Ishikawa (cell line): ENCODE results near the gene SHMT2.

Experiments
- CEBPB ChIP-seq: IDR thresholded peaks from 2 replicates; pipeline ENCODE4 v1.6.1; 2012
- CREB1 ChIP-seq: IDR thresholded peaks from 2 replicates; pipeline ENCODE4 v1.6.1; 2012; ENCODE audit warnings: low read depth
- EGR1 ChIP-seq: IDR thresholded peaks from 2 replicates; pipeline ENCODE4 v1.6.1; 2012
- EP300 ChIP-seq: IDR thresholded peaks from 2 replicates; pipeline ENCODE4 v1.6.1; 2012; ENCODE audit warnings: borderline replicate concordance
- FOXM1 ChIP-seq: IDR thresholded peaks from 2 replicates; pipeline ENCODE4 v1.6.1; 2012; ENCODE audit warnings: low read depth, borderline replicate concordance
- NFIC ChIP-seq: IDR thresholded peaks from 2 replicates; pipeline ENCODE4 v1.6.1; 2012
- RAD21 ChIP-seq: IDR thresholded peaks from 2 replicates; pipeline ENCODE4 v1.6.1; 2012; ENCODE audit warnings: low read depth
- TAF1 ChIP-seq: IDR thresholded peaks from 2 replicates; pipeline ENCODE4 v1.6.1; 2012; ENCODE audit warnings: low read depth, mild to moderate bottlenecking
- TCF12 ChIP-seq: IDR thresholded peaks from 2 replicates; pipeline ENCODE4 v1.6.1; 2012; ENCODE audit warnings: low read depth
- TEAD4 ChIP-seq: IDR thresholded peaks from 2 replicates; pipeline ENCODE4 v1.6.1; 2012
- YY1 ChIP-seq: IDR thresholded peaks from 2 replicates; pipeline ENCODE4 v1.6.1; 2012; ENCODE audit warnings: low read depth
- ZBTB7A ChIP-seq: IDR thresholded peaks from 2 replicates; pipeline ENCODE4 v1.6.1; 2012; ENCODE audit warnings: low read depth
- TF ChIP-seq, protein P1 (sequence below): IDR thresholded peaks from 2 replicates; pipeline ENCODE4 v1.6.1; 2012
- TF ChIP-seq, protein P2 (sequence below): IDR thresholded peaks from 2 replicates; pipeline ENCODE4 v1.6.1; 2012; ENCODE audit warnings: low read depth, mild to moderate bottlenecking
- TF ChIP-seq, protein P3 (sequence below): IDR thresholded peaks from 2 replicates; pipeline ENCODE4 v1.6.1; 2012

Gene SHMT2

DNA sequence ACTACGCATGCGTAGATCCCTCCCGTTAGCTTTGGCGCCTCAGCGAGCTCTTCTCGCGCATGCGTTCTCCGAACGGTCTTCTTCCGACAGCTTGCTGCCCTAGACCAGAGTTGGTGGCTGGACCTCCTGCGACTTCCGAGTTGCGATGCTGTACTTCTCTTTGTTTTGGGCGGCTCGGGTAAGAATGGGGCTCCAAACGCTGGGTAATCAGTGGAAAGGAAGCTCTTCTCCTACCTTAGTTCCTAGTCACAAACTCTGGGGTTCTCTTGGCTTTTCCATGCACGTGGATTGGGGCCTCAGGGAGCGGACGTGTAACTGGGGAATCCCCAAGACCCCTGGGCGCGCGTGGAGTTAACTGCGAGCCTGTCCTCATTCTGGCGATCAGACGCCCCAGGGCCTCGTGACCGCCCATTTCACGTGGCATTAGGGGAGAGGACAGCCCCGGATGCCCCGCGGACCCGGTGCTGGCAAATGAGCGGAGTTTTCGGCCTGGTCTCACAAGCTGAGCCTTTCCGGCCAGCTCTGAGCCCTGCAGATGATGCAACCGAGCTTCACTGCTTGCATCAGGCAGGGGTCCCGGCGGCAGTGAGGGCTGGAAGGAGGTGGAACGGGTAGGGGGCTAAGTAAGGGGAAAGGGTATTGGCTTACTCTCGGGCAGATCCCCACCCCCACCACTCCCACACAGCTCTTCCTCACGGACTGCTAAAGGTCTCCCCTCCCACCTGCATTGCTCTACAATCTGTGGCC lies at the start of gene SHMT2:
SHMT2 (plus strand) TSS at position 78 of the 747 bp plus-strand sequence; CDS start at position 146, 68 bp downstream.
- TF ChIP-seq EP300 (peak; percentile 23; the same call in 1 of the 2 replicates), RAD21 (no peak), EGR1 (peak; percentile 18; the same call in 1 of the 2 replicates), CEBPB (peak; percentile 87), YY1 (no peak; the same call in 1 of the 2 replicates), TAF1 (peak; percentile 86), CREB1 (no peak), FOXM1 (no peak), ZBTB7A (0 out of 2 replicates have a peak, but pooled peaks have one; percentile 26), NFIC (peak; percentile 26; the same call in 1 of the 2 replicates), TCF12 (peak; percentile 39), TEAD4 (0 out of 2 replicates have a peak, but pooled peaks have one; percentile 35)
- TF ChIP-seq, protein P1, sequence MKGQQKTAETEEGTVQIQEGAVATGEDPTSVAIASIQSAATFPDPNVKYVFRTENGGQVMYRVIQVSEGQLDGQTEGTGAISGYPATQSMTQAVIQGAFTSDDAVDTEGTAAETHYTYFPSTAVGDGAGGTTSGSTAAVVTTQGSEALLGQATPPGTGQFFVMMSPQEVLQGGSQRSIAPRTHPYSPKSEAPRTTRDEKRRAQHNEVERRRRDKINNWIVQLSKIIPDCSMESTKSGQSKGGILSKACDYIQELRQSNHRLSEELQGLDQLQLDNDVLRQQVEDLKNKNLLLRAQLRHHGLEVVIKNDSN = peak; percentile 87
- TF ChIP-seq, protein P2, sequence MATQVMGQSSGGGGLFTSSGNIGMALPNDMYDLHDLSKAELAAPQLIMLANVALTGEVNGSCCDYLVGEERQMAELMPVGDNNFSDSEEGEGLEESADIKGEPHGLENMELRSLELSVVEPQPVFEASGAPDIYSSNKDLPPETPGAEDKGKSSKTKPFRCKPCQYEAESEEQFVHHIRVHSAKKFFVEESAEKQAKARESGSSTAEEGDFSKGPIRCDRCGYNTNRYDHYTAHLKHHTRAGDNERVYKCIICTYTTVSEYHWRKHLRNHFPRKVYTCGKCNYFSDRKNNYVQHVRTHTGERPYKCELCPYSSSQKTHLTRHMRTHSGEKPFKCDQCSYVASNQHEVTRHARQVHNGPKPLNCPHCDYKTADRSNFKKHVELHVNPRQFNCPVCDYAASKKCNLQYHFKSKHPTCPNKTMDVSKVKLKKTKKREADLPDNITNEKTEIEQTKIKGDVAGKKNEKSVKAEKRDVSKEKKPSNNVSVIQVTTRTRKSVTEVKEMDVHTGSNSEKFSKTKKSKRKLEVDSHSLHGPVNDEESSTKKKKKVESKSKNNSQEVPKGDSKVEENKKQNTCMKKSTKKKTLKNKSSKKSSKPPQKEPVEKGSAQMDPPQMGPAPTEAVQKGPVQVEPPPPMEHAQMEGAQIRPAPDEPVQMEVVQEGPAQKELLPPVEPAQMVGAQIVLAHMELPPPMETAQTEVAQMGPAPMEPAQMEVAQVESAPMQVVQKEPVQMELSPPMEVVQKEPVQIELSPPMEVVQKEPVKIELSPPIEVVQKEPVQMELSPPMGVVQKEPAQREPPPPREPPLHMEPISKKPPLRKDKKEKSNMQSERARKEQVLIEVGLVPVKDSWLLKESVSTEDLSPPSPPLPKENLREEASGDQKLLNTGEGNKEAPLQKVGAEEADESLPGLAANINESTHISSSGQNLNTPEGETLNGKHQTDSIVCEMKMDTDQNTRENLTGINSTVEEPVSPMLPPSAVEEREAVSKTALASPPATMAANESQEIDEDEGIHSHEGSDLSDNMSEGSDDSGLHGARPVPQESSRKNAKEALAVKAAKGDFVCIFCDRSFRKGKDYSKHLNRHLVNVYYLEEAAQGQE = no peak
- TF ChIP-seq, protein P3, sequence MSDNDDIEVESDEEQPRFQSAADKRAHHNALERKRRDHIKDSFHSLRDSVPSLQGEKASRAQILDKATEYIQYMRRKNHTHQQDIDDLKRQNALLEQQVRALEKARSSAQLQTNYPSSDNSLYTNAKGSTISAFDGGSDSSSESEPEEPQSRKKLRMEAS = peak; percentile 97

DNA sequence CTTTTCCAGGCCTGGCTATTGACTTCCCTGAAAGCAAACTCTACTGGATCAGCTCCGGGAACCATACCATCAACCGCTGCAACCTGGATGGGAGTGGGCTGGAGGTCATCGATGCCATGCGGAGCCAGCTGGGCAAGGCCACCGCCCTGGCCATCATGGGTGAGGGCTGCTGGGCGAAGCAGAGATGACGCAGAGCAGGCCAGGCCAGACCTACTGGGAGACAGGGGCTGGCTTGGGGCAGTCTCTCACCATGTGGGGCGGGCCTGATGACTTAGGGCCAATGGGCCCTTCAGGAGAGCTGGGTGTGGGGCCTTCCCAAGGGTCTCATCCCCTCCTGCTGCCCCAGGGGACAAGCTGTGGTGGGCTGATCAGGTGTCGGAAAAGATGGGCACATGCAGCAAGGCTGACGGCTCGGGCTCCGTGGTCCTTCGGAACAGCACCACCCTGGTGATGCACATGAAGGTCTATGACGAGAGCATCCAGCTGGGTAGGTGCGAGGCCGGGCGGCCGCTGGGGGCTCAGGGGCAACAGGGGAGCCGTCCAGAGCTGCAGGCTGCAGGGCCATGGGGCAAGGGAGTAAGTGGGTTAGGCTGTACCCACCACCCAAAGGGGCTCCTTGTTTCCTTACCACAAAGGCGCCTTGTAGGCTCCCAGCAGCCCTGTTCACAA lies 49.1 kb upstream of the SHMT2 start:
- TF ChIP-seq FOXM1 = no peak
- TF ChIP-seq YY1 = no peak
- no peak for TF ChIP-seq CREB1
- no peak for TF ChIP-seq EP300
- no peak for TF ChIP-seq NFIC
- TF ChIP-seq RAD21 = no peak
- TF ChIP-seq CEBPB = no peak
- TF ChIP-seq, protein P2 = no peak
- TF ChIP-seq EGR1 = no peak
- TF ChIP-seq TAF1 = no peak

DNA sequence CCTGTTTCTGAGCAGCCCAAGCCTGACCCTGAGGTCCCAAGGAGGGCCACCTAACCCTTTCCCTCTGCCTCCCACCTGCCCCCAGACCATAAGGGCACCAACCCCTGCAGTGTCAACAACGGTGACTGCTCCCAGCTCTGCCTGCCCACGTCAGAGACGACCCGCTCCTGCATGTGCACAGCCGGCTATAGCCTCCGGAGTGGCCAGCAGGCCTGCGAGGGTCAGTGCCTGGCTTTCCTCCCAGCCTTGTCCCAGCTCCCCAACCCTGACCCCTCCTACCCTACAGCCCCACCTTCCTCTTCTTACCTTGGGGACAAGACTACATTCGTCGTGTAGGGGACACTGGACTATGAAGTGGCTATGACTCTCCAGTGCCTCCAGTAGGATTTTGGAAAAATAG lies 48.4 kb upstream of the SHMT2 start:
- TF ChIP-seq NFIC = no peak
- TF ChIP-seq FOXM1 = no peak
- TF ChIP-seq YY1 = no peak
- TF ChIP-seq, protein P2 = no peak
- TF ChIP-seq EGR1 = no peak
- no peak for TF ChIP-seq CREB1
- no peak for TF ChIP-seq EP300
- no peak for TF ChIP-seq TAF1
- no peak for TF ChIP-seq ZBTB7A
- TF ChIP-seq, protein P1 = no peak
- TF ChIP-seq, protein P3 = no peak
- TF ChIP-seq TEAD4 = no peak
- TF ChIP-seq CEBPB = no peak
- TF ChIP-seq RAD21 = no peak
- TF ChIP-seq TCF12 = no peak
